ENCODE data around the gene AP3S1.
"Not testable (repeated sequence)": the region's sequence is repeated elsewhere in the genome, so short reads cannot be mapped to it uniquely, and the experiment has no call there.

Gene AP3S1

GRCh38 chr5:115857626-115858349 lies 16.1 kb downstream of the AP3S1 start:
- H3K4me3 ChIP-seq (ENCODE audit: low read depth, low read length) = no peak overlapping the region
- no peak for TF ChIP-seq CTCF (IDR thresholded peaks at IDR 0.05; ENCODE audit: borderline replicate concordance, insufficient read depth, low read depth, low read length)

- no peak overlapping the region for H3K4me3 ChIP-seq (ENCODE audit: low read depth, low read length)
- no peak for TF ChIP-seq CTCF (IDR thresholded peaks at IDR 0.05; ENCODE audit: borderline replicate concordance, insufficient read depth, low read depth, low read length)
Measured at GRCh38 chr5:115858396-115858795, 16.7 kb downstream of the AP3S1 start.

- no peak for TF ChIP-seq CTCF (IDR thresholded peaks at IDR 0.05; ENCODE audit: borderline replicate concordance, insufficient read depth, low read depth, low read length)
- no peak overlapping the region for H3K4me3 ChIP-seq (ENCODE audit: low read depth, low read length)
Measured at GRCh38 chr5:115859378-115859777, 17.6 kb downstream of the AP3S1 start.

- no peak overlapping the region for H3K4me3 ChIP-seq (ENCODE audit: low read depth, low read length)
- TF ChIP-seq CTCF (IDR thresholded peaks at IDR 0.05; ENCODE audit: borderline replicate concordance, insufficient read depth, low read depth, low read length) = no peak
Measured at GRCh38 chr5:115869256-115869795, 27.6 kb downstream of the AP3S1 start.

- no peak overlapping the region for H3K4me3 ChIP-seq (ENCODE audit: low read depth, low read length)
- TF ChIP-seq CTCF (IDR thresholded peaks at IDR 0.05; ENCODE audit: borderline replicate concordance, insufficient read depth, low read depth, low read length) = no peak
Measured at GRCh38 chr5:115872447-115872846, 30.7 kb downstream of the AP3S1 start.

- H3K4me3 ChIP-seq (ENCODE audit: low read depth, low read length) = no peak overlapping the region
- TF ChIP-seq CTCF (IDR thresholded peaks at IDR 0.05; ENCODE audit: borderline replicate concordance, insufficient read depth, low read depth, low read length) = no peak
Measured at GRCh38 chr5:115873392-115873791, 31.7 kb downstream of the AP3S1 start.

GRCh38 chr5:115875447-115875846 lies 33.7 kb downstream of the AP3S1 start:
- TF ChIP-seq CTCF (IDR thresholded peaks at IDR 0.05; ENCODE audit: borderline replicate concordance, insufficient read depth, low read depth, low read length) = no peak
- H3K4me3 ChIP-seq (ENCODE audit: low read depth, low read length) = no peak overlapping the region

- not testable (repeated sequence) for H3K4me3 ChIP-seq (ENCODE audit: low read depth, low read length)
Measured at GRCh38 chr5:115877342-115877741, 35.6 kb downstream of the AP3S1 start.

GRCh38 chr5:115882434-115882833 lies 40.7 kb downstream of the AP3S1 start:
- not testable (repeated sequence) for H3K4me3 ChIP-seq (ENCODE audit: low read depth, low read length)
